Kidney (tissue), 11 donors: Measurements from ENCODE around the gene CGB7. TPM values are rescaled to one million over a fixed set of nuclear protein-coding genes. Genes with fewer than 3 reads are reported as not detected.
"Not testable (repeated sequence)": the region's sequence is repeated elsewhere in the genome, so short reads cannot be mapped to it uniquely, and the experiment has no call there.

Experiments used
- DNase-seq, 5 donors: peaks; one replicate each; pipeline ENCODE4 v3.0.0-alpha.2; 2013 to 2020
- FAIRE-seq: peaks from 2 replicates; lab custom pipeline; 2012; peaks lifted over from hg19 to GRCh38; lab: Jason Lieb, UNC
- H3K27ac ChIP-seq, 2 donors: one replicate each; pipeline ENCODE4 v1.7.0; 2013; ENCODE audit warnings: low read depth in 2 of 2, low read length in 2 of 2, inconsistent platforms in 1 of 2
- H3K27me3 ChIP-seq: one replicate; pipeline ENCODE4 v1.7.1; 2013; ENCODE audit warnings: low read length, inconsistent platforms; ENCODE audit not compliant: control insufficient read depth, insufficient read depth
- H3K36me3 ChIP-seq, 3 donors: one replicate each; pipeline versions ENCODE4 v1.7.0 to v1.7.1; 2013; ENCODE audit warnings: low read length in 3 of 3, control low read depth in 1 of 3, inconsistent platforms in 1 of 3; ENCODE audit not compliant: insufficient read depth in 3 of 3, control insufficient read depth in 2 of 3
- H3K4me1 ChIP-seq, 3 donors: one replicate each; pipeline versions ENCODE4 v1.7.0 to v1.7.1; 2013; ENCODE audit warnings: low read length in 3 of 3, inconsistent platforms in 1 of 3, low read depth in 1 of 3; ENCODE audit not compliant: control insufficient read depth in 2 of 3, insufficient read depth in 2 of 3
- H3K4me3 ChIP-seq, 3 donors: one replicate each; pipeline versions ENCODE4 v1.7.0 to v1.8.1; 2013; ENCODE audit warnings: low read length in 3 of 3, control low read depth in 1 of 3, inconsistent platforms in 1 of 3
- H3K9ac ChIP-seq, 3 donors: one replicate each; pipeline versions ENCODE4 v1.7.0 to v1.7.1; 2013; ENCODE audit warnings: low read length in 3 of 3, control low read depth in 1 of 3, inconsistent platforms in 1 of 3
- H3K9me3 ChIP-seq, 3 donors: one replicate each; pipeline versions ENCODE4 v1.7.0 to v1.7.1; 2013; ENCODE audit warnings: low read length in 3 of 3, control low read depth in 1 of 3, inconsistent platforms in 1 of 3; ENCODE audit not compliant: control insufficient read depth in 2 of 3, insufficient read depth in 1 of 3
- intact Hi-C: fragments of 100-400 bp; cut with DNase I; formaldehyde crosslinking; loops from one replicate; pipeline ENCODE4 v1.11.1; 2022
- polyA plus RNA-seq: library from polyadenylated mRNA; stranded (reverse); fragments of 350-450 nt; fragmentation: Illumina TruSeq; extraction: RNeasy Lipid Tissue Mini Kit (QIAGEN cat#74804); gene quantifications from one replicate; pipeline ENCODE4 v1.2.3, GENCODE V29; 2014; ENCODE audit warnings: low read depth, low replicate concordance; ENCODE audit not compliant: insufficient read depth
- total RNA-seq: library from RNA; stranded (reverse); fragmentation: NEBNext Ultra II Directional; extraction: Animal tissue kit (Norgen Biotek cat#: 25700); gene quantifications from one replicate; pipeline ENCODE4 v1.2.1, GENCODE V29; 2021
- donor health status: control.
- donor health status: control.
- donor health status: DM: yes; HTN: yes; CAD: no.
- donor health status: Normal renal cell carcinoma (clear cell type).

Gene CGB7
- total and polyA plus RNA-seq, 2 donors from 2014 or later: not detected

DNA sequence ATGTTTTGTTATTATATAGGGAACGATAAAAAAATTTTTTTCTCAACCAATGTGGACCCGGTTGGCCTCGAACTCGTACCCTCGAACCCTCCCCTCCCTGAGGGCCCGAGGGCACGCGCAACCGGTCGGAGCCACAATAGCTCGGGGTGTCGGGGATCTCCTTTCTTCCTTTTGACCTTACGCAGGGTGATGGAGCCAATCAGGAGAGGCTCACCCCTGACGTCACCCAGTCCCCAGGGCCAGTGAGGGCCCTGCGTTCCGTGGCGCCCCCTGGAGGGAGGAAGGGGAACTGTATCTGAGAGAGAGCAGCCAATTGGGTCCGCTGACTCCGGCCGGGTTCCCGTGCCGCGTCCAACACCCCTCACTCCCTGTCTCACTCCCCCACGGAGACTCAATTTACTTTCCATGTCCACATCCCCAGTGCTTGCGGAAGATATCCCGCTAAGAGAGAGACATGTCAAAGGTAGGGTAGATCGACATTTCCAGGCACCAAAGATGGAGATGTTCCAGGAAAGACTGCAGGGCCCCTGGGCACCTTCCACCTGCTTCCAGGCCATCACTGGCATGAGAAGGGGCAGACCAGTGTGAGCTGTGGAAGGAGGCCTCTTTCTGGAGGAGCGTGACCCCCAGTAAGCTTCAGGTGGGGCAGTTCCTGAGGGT is 25.8 kb downstream of the CGB7 start, which contains the start of gene CGB2:
CGB2 (plus strand) TSS at position 249 of the 660 bp plus-strand sequence; CDS start at position 455, 206 bp downstream.
- H3K9ac ChIP-seq, H3K36me3 ChIP-seq, H3K4me1 ChIP-seq, H3K27me3 ChIP-seq, H3K27ac ChIP-seq, FAIRE-seq, H3K4me3 ChIP-seq, H3K9me3 ChIP-seq, intact Hi-C loops: not testable (repeated sequence)
- peak in 2 of 5 donors; percentile 30 to 40 for DNase-seq

DNA sequence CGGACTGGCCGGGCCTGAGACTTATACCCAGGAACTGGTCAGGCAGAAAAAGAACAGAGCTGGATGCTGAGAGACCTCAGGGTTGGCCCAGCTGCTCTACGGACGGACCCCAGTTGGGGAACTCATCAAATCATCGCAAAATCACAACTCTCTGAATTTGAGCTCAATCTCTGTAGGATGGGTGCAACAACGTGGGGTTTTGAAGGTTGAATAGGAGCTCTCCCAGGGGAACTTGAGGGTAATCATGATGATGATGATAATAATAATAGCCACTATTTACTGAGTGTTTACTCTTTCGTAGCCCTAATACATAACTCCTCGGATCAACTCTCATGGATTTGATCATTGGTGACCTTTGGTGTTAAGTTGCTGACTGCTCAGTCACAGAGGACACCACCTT is 27.2 kb downstream of the CGB7 start:
- H3K9me3 ChIP-seq, H3K9ac ChIP-seq, H3K27me3 ChIP-seq, H3K36me3 ChIP-seq, H3K27ac ChIP-seq, intact Hi-C loops, H3K4me3 ChIP-seq, FAIRE-seq, DNase-seq, H3K4me1 ChIP-seq: not testable (repeated sequence)

DNA sequence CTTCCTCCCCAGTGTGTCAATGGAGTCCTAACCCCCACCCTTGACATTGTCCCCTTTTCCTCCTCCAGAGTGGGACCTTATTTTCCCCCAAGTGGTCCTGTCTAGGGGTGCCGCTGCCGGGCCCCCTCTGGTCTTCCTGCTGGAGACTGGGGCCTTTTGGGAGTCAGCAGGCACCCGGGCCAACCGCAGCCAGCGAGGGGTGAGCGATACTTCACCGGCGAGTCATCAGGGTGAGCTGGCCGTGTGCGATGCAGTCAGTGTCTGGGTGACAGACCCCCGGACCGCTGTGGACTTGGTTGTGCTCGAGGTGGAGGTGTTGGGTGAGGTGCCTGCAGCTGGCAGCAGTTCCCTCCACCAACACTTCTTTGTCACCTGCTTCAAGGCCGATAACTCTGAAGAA is 27.8 kb downstream of the CGB7 start:
- H3K27ac ChIP-seq, H3K4me1 ChIP-seq, H3K27me3 ChIP-seq, H3K9me3 ChIP-seq, H3K36me3 ChIP-seq, FAIRE-seq, H3K4me3 ChIP-seq, intact Hi-C loops, H3K9ac ChIP-seq: not testable (repeated sequence)
- DNase-seq: peak in 1 of 5 donors; percentile 19

DNA sequence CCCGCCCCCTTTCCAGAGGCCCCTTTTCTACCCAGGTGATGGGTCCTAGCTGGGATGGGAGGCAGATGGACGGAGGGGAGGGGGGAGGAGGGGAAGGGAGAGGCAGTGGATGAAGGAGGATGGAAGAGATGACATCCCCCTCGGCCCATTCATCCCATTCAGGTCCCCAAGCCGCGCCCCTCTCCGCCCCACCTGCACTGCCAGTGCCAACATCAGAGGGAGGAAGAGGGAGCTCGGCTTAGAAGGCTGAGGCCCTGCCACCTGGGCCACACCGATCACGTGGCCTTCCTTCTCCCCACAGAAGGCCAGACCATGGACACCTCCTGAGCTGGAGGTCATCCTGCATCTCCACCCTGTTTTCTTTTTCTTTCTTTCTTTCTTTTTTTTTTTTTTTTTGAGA is 28.9 kb downstream of the CGB7 start:
- intact Hi-C loops, H3K36me3 ChIP-seq, H3K27ac ChIP-seq, H3K9ac ChIP-seq, H3K4me1 ChIP-seq, H3K4me3 ChIP-seq, H3K27me3 ChIP-seq, H3K9me3 ChIP-seq, FAIRE-seq: not testable (repeated sequence)
- peak in 1 of 5 donors; percentile 16 for DNase-seq

DNA sequence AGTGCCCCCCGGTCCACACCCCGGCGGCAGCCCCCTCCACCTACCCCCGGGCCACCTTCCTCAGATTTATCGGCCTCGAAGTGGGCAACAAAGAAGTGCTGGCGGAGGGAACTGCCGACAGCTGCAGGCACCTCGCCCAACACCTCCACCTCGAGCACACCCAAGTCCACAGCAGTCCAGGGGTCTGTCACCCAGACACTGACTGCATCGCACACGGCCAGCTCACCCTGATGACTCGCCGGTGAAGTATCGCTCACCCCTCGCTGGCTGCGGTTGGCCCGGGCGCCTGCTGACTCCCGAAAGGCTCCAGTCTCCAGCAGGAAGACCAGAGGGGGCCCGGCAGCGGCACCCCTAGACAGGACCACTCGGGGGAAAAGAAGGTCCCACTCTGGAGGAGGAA is 31.9 kb downstream of the CGB7 start:
- intact Hi-C loops, DNase-seq, H3K9ac ChIP-seq, H3K4me1 ChIP-seq, FAIRE-seq, H3K36me3 ChIP-seq, H3K9me3 ChIP-seq, H3K27ac ChIP-seq, H3K4me3 ChIP-seq, H3K27me3 ChIP-seq: not testable (repeated sequence)

DNA sequence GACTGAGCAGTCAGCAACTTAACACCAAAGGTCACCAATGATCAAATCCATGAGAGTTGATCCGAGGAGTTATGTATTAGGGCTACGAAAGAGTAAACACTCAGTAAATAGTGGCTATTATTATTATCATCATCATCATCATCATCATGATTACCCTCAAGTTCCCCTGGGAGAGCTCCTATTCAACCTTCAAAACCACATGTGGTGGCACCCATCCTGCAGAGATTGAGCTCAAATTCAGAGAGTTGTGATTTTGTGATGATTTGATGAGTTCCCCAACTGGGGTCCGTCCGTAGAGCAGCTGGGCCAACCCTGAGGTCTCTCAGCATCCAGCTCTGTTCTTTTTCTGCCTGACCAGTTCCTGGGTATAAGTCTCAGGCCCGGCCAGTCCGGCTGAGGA is 32.5 kb downstream of the CGB7 start:
- H3K4me1 ChIP-seq, H3K9ac ChIP-seq, H3K27ac ChIP-seq, H3K27me3 ChIP-seq, H3K9me3 ChIP-seq, FAIRE-seq, H3K36me3 ChIP-seq, H3K4me3 ChIP-seq, DNase-seq, intact Hi-C loops: not testable (repeated sequence)

DNA sequence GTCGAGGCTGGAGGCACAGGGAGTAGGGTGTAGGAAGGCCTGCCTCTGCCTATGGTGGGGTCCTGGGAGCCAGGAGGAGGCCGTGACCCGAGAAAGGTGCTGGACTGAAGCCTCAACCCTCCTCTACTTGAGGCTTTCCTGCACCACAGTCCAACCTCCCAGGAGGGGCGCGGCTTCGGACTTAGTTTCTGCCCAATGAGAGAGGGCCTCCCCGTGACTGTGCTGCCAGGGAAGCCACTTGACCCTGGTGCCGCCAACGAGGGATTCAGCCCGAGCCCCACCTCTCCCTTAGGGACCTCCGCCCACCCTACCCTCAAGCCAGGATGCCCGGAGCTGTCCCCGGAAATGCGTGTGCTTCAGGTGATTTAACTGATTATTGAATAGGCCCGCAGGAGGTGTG is 33.3 kb downstream of the CGB7 start, which contains the start of gene CGB3:
CGB3 (minus strand) TSS at position 101 of the 400 bp plus-strand sequence. CDS start 362 bp downstream, outside the sequence.
- H3K4me1 ChIP-seq, H3K9me3 ChIP-seq, H3K36me3 ChIP-seq, H3K27ac ChIP-seq, H3K27me3 ChIP-seq, H3K4me3 ChIP-seq, DNase-seq, intact Hi-C loops, FAIRE-seq, H3K9ac ChIP-seq: not testable (repeated sequence)
